Measurements from ENCODE around the gene CCDC110. TPM values are rescaled to one million over a fixed set of nuclear protein-coding genes. Genes with fewer than 3 reads are reported as not detected.

The CCDC110 gene
- polyA plus RNA-seq, 1 donor (not counting 4 experiments of a cell fraction or from before 2014, with no cell fraction given) = not detected

DNA sequence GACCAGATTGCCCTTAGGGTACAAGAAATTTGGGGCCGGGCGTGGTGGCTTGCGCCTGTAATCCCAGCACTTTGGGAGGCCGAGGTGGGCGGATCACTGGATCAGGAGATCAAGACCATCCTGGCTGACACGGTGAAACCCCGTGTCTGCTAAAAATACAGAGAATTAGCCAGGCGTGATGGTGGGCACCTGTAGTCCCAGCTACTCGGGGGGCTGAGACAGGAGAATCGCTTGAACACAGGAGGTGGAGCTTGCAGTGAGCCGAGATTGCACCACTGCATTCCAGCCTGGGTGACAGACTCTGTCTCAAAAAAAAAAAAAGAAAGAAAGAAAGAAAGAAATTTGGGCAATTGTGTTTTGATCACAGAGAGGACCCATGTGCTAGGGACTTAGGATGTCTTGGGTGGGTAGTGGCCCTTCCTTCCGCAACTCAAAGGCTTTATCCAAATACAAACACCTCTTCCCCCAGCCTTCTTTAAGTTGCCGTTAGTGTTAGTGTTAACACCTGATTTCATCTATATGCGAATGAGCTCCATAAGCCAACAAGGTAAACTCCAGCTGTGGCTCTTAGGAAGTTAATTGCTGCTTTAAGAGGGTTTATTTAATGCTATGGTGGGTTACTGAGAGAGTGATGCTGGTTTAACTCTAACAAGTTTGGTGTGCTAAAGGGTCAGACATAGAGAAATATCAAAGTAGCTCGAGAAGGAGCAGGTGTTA is 8.6 kb upstream of the CCDC110 start:
- no peak for TF ChIP-seq CTCF (optimal IDR thresholded peaks at IDR 0.05 in 1 of 3, IDR thresholded peaks at IDR 0.05 in 1 of 3, conservative IDR thresholded peaks at IDR 0.05 in 1 of 3; ENCODE audit: extremely low read depth in 1 of 3, insufficient read depth in 2 of 3, low read length in 3 of 3)
- no peak for TF ChIP-seq EZH2 (IDR thresholded peaks at IDR 0.05; ENCODE audit: low read length)
- Histone ChIP-seq H3K79me2 (ENCODE audit: control insufficient read depth, insufficient read depth, low read length) (no peaks in the 10 kb centered on the region), H3K27me3 (ENCODE audit: control insufficient read depth, extremely low read depth, insufficient read depth, low read length) (no peaks in the 10 kb centered on the region), H3K36me3 (ENCODE audit: control insufficient read depth in 2 of 2, extremely low read depth in 1 of 2, insufficient read depth in 2 of 2, low read length in 2 of 2) (no peaks in the 10 kb centered on the region), H3K4me2 (ENCODE audit: control insufficient read depth, extremely low read depth, insufficient read depth, low read depth, low read length) (no peak overlapping the region), H3K4me1 (ENCODE audit: control insufficient read depth, extremely low read depth, insufficient read depth, low read length) (no peaks in the 10 kb centered on the region), H3K9me1 (ENCODE audit: control insufficient read depth, extremely low read depth, insufficient read depth, low read length) (no peaks in the 10 kb centered on the region), H3K4me3 (ENCODE audit: control insufficient read depth in 2 of 3, extremely low read depth in 1 of 3, insufficient read depth in 2 of 3, low read depth in 1 of 3, low read length in 3 of 3) (no peak overlapping the region), H3K27ac (ENCODE audit: control insufficient read depth, insufficient read depth, low read length) (no peak overlapping the region), H3K9ac (ENCODE audit: control insufficient read depth, extremely low read depth, insufficient read depth, low read length) (no peak overlapping the region), H3K9me3 (ENCODE audit: control insufficient read depth, low read depth, low read length) (no peaks in the 10 kb centered on the region), H4K20me1 (ENCODE audit: control insufficient read depth, extremely low read depth, insufficient read depth, low read length) (no peaks in the 10 kb centered on the region), H2AFZ (ENCODE audit: control insufficient read depth, low read length) (no peak overlapping the region)
- no peak for DNase-seq (ENCODE audit: low read depth, low spot score)
- dilution Hi-C loops (cut with MboI; ENCODE audit: extremely low pct_ligation_motif_present, low sequenced_read_pairs) = no loop called here
- FAIRE-seq = no peak

GRCh38 chr4:185479507-185479971 is 8.0 kb upstream of the CCDC110 start:
- Histone ChIP-seq H3K9me1 (ENCODE audit: control insufficient read depth, extremely low read depth, insufficient read depth, low read length) (no peaks in the 10 kb centered on the region), H3K27ac (ENCODE audit: control insufficient read depth, insufficient read depth, low read length) (no peak overlapping the region), H3K36me3 (ENCODE audit: control insufficient read depth in 2 of 2, extremely low read depth in 1 of 2, insufficient read depth in 2 of 2, low read length in 2 of 2) (no peaks in the 10 kb centered on the region), H3K4me2 (ENCODE audit: control insufficient read depth, extremely low read depth, insufficient read depth, low read depth, low read length) (no peak overlapping the region), H3K79me2 (ENCODE audit: control insufficient read depth, insufficient read depth, low read length) (no peaks in the 10 kb centered on the region), H3K9me3 (ENCODE audit: control insufficient read depth, low read depth, low read length) (no peaks in the 10 kb centered on the region), H4K20me1 (ENCODE audit: control insufficient read depth, extremely low read depth, insufficient read depth, low read length) (no peaks in the 10 kb centered on the region), H3K27me3 (ENCODE audit: control insufficient read depth, extremely low read depth, insufficient read depth, low read length) (no peaks in the 10 kb centered on the region), H3K4me1 (ENCODE audit: control insufficient read depth, extremely low read depth, insufficient read depth, low read length) (no peaks in the 10 kb centered on the region), H3K4me3 (ENCODE audit: control insufficient read depth in 2 of 3, extremely low read depth in 1 of 3, insufficient read depth in 2 of 3, low read depth in 1 of 3, low read length in 3 of 3) (no peak overlapping the region), H3K9ac (ENCODE audit: control insufficient read depth, extremely low read depth, insufficient read depth, low read length) (no peak overlapping the region), H2AFZ (ENCODE audit: control insufficient read depth, low read length) (no peak overlapping the region)
- no peak for TF ChIP-seq CTCF (optimal IDR thresholded peaks at IDR 0.05 in 1 of 3, IDR thresholded peaks at IDR 0.05 in 1 of 3, conservative IDR thresholded peaks at IDR 0.05 in 1 of 3; ENCODE audit: extremely low read depth in 1 of 3, insufficient read depth in 2 of 3, low read length in 3 of 3)
- dilution Hi-C loops (cut with MboI; ENCODE audit: extremely low pct_ligation_motif_present, low sequenced_read_pairs) = no loop called here
- FAIRE-seq = no peak
- no peak for DNase-seq (ENCODE audit: low read depth, low spot score)
